SK-N-MC (cell line): Measurements from ENCODE around the gene AHCY.
"Not testable (repeated sequence)": the region's sequence is repeated elsewhere in the genome, so short reads cannot be mapped to it uniquely, and the experiment has no call there.

Experiments
- EZH2 ChIP-seq: fragments of 200-600 bp; sonication (generic); IDR thresholded peaks from one replicate; pipeline ENCODE4 v1.6.1; 2017; ENCODE audit warnings: antibody characterized with exemption
- FOXP2 ChIP-seq: optimal IDR thresholded peaks from 2 replicates; pipeline ENCODE3; 2011; ENCODE audit warnings: mild to moderate bottlenecking, moderate library complexity; ENCODE audit not compliant: insufficient read depth; ENCODE audit errors: extremely low read length, control extremely low read depth
- POLR2AphosphoS5 ChIP-seq: IDR thresholded peaks from 2 replicates; pipeline ENCODE4 v1.6.1; 2012; ENCODE audit warnings: mild to moderate bottlenecking, low read depth, low read length, borderline replicate concordance

GRCh38 chr20:34346533-34346865, 43.3 kb upstream of the AHCY start:
- not testable (repeated sequence) for TF ChIP-seq EZH2, POLR2AphosphoS5, FOXP2
